CD4-positive, alpha-beta T cell treated with Interleukin-15 for 4 hours (primary cell): Measurements from ENCODE around the gene DLG5.

ENCODE experiments used
- DNase-seq: peaks from one replicate; pipeline ENCODE4 v3.0.0-alpha.2; 2020; ENCODE audit warnings: low spot score

The DLG5 gene

DNA sequence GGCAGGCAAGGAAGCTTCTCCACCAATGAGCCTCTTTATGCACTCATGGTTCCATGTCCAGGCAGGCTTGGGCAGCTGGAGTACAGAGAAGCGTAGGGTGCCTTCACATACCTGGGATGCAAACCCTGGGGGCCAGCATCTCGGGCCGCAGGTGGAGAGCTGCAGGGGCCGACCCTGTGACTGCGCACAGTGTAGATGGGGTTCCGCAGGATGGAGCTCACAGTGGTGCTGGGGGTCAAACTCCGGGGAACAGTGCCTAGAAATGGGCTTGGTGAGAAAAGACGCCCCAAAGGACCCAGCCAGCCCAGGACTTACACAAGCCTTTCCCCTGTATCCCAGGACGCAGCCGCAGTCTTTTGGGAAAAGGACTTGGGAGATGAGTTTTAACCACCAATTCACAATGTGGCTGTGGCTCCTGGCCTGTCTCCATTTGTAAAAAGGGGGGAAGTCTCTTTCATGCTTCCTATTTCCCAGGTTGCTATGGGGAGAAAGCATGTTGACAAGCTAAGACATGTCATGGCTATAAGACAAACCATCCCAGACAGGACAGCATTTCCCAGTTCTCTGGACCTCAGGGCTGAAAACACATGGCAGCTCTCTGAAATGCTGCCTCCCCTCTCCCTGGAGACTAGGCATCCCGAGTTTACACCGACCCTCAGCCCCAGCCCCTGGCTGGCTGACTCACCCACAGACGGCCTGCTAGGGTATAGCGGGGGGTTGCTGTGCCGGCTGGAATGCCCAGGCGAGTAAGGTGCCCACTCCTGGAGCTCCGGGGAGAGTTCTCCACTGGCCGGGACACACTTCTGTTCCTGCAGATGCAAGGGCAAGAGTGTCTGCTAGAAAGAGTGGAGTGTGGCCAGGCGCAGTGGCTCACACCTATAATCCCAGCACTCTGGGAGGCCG, 107.1 kb downstream of the DLG5 start:
- DNase-seq = no peak

DNA sequence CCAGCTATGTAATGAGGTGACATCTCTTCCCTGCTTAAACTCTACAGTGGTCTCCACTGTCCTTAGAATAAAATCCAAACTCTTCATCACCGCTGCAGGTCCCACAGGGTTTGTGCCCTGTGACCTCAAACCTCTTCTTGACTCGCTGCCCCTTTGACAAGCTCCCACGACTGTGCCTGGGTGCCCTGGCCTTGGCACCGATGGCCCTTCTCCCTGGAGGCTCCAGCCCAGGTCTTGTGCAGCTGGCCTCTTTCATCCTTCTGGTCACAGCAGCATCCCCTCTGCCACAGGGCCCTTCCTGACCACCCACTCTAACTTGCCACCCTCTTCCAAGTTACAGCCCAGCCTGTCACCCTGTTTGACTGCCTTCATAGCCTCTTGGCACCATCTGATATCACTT, 108.2 kb downstream of the DLG5 start:
- no peak for DNase-seq

DNA sequence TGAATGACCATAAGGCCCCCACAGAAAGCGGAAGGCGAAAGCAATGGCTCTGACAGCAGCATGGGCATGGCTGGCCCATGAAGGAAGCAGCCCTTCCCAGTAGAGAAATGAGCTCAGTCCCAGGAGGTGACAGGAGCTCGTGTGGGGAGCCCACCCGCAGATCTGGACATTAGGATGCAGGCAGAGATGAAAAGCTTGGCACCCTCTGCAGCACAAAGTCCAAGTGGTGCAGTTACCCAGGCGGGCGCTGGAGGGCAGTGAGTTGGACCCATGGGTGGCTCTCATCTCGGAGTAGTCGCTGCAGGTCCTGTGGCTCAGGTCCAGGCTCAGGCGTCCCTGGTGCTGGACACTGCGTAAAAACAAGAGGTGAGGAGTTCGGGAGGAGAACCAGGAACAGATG, 109.0 kb downstream of the DLG5 start:
- no peak for DNase-seq

DNA sequence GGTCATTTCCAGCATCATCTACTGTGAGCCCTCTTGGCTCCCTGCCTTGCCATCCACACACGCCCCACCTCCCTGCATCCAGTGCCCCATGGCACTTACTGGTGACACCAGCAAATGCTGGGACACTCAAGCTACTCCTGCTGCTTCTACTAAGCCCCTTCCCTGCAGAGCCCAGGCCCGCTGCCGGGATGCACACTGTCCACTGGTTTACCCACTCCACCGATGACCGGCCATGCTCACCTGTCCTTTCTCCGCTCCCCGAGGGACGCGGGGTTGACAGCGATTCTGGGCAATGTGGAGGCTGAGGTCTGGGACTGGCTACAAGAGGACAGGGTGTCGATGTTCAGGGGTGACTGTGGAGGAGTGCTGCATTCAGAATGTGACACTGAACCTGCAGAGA, 110.2 kb downstream of the DLG5 start:
- DNase-seq = no peak

DNA sequence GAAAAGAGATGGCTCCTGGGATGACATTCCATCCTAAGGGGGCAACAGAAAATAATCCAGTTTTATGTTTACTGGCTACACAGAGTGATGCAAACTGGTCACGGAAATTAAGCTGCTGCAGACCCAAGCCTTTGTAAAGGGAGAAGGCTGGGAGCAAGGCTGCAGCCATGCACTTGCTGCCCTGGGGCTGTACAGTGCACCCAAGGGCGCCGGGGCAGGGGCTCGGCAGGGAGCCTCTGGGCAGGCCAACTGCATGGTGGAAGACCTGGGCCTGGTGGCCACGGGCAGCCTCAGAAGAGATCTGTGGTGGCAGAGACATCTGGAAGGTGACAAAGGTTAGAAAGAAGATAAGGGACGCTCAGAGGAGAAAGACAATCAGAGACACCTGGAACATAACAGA, 113.8 kb downstream of the DLG5 start:
- DNase-seq = no peak

DNA sequence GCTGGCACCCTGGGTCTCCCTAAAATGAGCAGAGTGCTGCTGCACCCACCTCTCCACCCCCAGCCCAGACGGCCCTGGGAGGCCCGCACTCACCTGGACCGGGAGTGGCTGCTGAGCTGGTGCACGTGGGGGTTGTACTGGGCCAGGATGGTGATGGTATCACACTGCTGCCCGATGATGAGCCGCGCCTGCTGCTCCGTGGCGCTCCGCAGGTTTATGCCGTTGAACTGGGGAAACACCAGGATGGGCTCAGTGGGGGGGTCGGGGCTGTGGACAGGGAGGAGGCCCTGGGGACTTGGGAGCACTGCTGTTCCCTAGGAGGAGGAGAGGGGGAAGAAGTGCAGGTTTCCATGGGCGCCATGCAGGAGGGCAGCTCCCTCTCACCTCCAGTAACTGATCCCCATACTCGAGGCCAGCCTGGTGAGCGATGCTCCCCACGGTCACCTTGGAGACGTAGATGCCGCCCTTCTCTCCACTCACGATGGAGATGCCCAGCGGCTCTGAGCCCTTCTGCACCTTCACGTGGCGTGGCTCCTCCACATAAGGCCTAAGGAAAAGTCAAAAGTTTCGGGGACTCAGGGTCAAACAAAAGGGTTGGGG, 114.6 kb downstream of the DLG5 start:
- no peak for DNase-seq

DNA sequence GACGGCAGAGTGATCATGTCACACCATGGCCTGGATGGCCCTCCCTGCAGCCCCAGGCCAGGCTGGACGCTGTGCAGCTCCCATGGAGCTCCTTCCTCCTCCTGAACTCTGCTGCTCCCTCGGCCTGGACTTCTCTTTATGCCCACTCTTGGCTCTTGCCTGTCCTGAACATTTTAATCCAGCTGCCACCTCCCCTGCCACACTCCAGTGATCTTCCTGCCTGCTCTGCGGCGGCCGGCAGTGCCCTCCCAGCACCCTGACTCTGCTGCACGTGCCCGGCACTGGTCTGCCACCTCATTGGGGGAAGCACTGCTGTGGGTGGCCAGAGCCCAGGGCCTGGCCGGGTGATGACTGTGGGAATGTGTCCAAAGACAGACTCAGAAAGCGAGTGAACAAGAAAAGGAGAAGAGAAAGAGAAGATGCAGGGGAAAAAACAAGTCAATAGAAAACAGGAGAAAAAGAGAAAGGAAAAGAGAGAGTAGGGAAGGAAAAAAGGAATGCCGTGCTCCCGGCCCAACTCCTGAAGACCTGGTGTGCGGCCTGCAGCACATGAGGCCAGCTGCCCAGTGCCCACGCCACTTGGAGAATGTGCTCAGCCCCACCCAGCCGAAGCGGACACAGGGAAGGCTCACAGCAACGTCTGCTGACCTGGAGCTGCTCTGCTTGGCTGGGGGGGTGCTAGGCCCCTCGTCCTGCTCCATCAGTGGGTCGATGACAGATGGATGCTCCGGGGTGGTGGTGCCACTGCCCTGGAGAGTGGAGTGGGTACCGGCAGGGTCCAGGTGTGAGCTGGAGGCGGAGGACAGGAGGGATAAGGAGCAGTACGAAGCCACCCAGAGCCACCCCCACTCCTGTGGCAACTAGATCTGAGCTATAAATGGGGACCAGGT, 115.9 kb downstream of the DLG5 start:
- DNase-seq = no peak

DNA sequence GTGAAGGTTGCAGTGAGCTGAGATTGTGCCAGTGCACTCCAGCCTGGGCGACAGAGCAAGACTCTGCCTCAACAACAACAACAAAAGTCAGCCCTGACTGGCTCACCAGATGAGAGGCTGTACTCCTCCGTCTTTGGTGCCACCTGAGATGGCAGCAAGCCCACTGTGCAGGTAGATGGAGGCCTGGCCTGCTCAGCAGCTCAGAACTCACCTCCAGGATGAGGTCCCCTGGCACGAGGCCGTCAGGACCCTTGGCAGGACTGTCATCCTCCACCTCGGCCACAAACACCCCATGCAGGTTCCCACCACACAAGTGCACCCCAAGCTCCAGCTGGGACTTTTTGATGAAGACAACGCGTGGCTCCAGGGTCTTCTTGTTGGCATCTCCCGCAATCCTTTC, 117.2 kb downstream of the DLG5 start:
- DNase-seq = no peak

DNA sequence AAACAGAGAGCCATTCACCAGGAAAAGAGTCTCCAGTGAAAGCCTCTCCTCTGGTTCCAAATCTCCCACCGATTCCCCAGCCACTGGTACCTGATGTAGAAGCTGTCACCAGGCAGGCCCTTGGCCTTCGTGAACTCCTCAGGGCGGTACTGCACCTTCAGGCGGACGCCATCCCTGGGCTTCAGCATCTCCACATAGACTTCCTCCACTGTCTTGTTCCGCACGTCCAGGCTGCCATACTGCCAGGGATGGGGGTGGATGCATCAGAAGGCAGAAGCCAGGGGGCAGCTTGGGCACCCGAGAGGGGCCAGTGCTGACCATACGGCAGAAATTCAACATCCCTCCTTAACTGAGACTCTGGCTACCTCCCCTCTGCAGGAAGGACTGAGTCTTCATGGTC, 118.8 kb downstream of the DLG5 start:
- no peak for DNase-seq

DNA sequence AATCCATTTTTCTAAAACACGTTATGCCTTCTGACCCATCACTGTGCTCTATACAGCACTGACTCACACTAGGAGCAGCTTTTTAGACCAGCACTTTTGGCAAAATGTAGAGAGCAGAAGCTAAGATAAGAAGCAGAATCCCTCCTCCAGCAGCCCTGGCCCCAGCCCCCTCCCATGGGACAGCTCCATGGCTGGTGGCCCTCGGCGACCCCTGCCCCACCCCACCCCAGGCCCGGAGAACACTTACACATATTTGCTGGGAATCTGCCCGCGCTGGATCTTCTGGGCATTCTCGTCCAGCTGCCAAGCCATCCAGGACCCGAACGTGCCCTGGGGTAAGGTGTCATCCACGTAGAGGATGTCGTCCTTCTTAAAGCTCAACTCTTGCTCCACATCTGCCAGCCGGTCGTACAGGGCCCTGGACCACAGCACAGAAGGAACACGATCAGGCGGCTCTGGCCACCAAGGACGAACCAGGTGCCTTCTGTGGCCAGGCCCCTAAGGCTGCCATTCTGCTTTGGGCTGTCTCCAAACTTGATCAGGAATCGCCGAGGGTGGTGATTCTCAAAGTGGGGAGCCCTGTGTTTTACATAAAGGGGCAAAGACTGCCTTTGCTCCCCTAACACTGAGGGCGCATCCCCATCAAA, 119.9 kb downstream of the DLG5 start:
- no peak for DNase-seq

DNA sequence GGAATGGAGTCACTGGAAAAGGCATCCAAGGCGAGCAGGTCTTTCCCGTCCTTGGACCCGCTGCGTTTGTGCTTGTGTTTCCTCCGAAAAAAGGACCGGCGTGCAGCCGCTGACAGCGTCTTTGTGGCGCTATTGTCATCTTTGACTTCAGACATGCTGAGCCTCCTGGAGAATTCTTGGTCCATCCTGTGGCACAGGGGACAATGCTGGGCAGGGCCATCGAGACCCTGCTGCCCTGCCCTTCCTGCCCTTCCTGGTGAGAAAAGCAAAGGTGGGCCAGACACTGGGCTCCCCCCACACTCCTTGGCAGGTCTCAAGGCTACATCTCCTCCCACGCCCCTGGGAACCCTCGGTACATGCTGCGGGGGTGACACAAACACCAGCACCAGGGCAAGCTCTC, 120.9 kb downstream of the DLG5 start:
- DNase-seq = no peak

DNA sequence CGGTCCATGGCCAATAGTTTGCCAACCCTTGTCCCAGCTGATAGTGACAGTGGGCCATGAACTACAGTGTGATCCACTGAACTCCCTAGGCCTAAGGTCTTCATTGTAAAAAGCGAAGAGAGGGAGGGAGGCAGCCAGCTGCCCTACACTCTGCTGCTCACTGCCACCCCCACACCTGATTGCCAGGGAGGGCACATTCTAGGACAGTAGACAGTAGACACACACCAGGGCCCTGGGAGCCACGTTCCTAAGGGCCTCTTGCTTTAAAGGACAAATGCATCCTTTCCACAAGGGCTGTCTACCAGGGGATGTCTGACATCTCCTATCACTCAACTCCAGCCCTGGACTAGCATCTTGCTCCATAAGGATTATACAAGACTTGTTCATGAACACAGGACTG, 122.2 kb downstream of the DLG5 start:
- no peak for DNase-seq

DNA sequence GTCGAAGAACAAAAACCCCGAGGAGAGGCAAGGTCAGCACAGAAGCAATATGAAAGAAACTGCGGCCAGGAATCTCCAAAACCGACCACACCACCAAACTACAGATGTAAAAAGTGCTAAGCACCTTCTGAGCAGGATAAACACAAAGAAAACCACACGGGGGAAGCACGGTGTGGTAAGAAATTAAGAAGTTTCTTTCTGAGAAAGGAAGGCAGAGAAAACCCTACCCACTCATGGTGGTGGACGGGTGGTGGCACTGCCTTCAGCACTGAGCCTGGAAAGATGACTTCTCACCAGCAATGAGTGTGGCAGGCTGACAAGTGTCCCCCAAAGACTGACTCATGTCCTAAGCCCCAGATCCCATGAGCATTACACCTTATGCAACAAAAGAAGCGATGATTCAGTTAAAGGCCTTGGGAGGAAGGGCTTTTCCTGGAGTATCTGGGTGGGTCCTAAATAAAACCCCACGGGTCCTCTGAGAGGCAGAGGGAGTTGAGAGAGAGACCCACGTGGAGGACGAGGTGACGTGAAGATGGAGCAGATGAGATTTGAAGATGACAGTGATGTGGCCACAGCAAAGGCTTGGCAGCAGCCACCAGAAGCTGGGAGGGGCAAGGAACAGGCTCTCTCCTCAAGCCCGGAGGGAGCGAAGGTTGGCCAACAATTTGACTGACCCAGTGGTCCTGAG, 124.9 kb downstream of the DLG5 start:
- DNase-seq = peak; percentile 68

DNA sequence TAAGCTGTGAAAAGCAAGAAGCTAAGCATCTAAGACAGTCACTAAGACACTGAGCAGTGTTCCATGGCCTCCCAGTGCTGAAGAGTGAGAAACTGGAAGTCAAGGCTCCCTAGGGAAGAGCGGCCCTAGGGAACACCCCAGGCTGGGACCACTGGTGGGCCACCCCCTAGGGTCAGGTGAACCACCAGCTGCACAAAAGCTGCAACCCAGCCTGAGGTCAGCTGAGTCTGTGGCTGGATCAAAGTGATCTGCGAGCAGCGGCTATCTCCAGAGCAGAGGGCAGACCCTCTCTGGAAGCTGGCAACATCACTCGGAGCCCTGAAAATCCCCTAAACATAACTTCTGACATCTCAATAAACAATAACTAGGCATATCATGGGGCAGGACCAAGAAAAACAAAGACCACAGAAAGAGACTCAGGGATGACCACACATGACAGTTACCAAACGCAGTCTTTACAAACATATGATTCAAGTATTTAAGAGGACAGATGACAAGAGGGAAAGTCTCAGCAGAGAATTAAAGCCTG, 125.8 kb downstream of the DLG5 start:
- DNase-seq = no peak

DNA sequence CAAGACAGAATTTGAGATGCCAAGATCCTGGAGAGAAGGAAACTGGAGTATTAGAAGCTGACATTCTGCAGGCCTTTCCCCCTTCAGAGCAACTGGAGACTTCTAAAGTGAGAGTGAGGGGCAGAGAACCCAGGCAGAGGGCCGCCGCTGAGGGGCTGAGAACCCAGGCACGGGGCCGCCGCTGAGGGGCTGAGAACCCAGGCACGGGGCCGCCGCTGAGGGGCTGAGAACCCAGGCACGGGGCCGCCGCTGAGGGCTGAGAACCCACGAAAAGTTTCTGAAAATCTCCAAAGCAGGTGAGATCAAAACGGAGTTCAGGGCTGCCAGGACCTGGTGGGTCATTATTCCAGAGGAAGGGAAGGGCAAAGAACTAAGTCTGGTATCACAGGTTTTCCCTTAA, 126.2 kb downstream of the DLG5 start:
- no peak for DNase-seq

DNA sequence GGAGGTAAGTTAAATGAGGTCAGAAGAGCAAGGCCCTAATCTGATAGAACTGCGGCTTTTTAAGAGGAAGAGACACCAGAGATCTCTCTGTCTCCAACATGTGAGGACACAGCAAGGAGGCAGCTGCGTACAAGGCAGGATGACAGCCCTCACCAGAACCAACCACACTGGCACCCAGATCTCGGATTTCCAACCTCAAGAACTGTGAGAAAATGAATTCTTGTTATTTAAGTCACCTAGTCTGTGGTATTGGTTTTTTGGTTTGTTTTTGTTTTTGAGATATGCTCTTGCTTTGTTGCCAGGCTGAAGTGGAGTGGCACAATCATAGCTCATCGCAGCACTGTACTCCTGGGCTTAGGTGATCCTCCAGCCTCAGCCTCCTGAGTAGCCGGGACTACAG, 127.2 kb downstream of the DLG5 start:
- peak; percentile 48 for DNase-seq

DNA sequence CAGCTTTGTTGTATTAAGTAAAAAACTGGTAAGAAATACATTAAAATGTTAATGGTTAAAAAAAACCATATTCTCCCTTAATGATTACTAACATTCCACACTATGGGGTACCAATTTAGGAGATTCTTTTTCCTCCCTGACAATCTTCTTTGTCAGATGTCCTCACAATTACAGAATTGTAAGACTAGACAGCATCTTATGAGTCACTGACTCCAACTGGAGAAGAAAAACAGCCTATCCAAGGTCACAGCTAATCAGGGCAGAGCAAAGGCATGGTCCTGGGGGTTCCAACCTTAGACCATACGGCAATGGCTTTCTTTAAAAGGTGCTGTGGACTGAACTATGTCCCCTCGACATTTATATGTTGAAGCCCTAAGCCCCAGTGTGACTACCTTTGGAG, 127.6 kb downstream of the DLG5 start:
- DNase-seq = no peak

DNA sequence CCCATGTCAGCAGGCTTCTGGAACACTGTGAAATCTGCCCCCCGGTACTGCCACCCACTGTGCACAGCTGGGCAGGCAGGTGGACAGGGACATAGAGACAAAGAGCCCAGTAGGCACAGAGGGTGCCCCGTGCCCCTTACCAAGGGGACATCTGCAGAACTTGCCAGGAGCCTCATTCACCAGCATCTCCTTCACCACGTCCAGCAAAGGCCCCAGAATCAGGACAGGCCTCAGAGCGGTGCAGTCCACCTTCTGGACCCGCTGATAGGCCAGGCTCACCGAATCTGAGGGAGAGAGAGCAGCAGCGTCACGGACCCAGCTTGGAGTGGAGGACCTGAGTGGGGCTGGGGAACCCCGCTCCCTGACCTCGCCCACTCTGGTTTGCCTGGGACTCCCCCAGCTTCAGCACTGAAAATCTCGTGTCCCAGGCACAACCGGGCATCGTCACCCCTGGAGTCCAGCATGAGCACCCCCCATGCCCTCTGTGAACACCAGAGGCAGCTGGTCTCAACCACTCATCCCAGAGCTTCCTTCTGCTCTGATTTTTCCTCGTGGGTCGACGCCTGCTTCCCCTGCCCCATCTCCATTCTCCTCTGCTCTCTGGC, 130.1 kb downstream of the DLG5 start:
- no peak for DNase-seq

DNA sequence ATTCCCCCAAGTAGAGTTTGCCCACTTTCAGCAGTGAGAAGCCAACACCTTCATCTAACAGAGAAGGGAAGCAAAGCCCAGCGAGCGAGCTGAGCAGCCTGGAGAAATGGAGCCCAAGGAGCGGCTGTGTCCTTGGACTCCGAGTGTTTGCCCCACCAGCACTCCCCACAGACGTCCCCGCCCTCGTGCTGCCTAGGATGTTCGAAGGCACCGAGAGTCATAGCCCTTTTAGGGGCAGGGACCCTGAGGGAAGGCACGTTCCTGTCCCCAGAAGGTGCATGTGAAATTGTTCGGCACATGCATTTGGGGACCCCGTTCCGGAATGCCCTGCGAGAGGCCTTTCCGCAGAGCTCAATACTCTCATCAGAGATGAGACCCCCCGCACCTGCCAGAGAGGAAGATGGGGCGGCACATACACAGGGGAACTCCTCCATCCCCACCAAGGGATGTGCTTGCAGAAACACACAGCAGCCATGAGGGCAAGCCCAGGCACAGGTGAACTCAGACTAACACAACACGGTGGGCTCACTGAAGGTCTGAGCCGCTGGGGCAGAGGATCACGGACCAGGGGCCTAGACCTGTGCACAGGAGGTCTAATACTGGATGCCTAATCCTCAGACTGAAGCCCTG, 131.0 kb downstream of the DLG5 start:
- no peak for DNase-seq
